ENCODE data around the gene C4BPB. TPM values are rescaled to one million over a fixed set of nuclear protein-coding genes. Genes with fewer than 3 reads are reported as not detected.
A peak's percentile ranks its signal among the peaks of the same experiment; 100 is the strongest.

Gene C4BPB
- total RNA-seq, 1 donor from 2014 or later, result 0.82 TPM

DNA sequence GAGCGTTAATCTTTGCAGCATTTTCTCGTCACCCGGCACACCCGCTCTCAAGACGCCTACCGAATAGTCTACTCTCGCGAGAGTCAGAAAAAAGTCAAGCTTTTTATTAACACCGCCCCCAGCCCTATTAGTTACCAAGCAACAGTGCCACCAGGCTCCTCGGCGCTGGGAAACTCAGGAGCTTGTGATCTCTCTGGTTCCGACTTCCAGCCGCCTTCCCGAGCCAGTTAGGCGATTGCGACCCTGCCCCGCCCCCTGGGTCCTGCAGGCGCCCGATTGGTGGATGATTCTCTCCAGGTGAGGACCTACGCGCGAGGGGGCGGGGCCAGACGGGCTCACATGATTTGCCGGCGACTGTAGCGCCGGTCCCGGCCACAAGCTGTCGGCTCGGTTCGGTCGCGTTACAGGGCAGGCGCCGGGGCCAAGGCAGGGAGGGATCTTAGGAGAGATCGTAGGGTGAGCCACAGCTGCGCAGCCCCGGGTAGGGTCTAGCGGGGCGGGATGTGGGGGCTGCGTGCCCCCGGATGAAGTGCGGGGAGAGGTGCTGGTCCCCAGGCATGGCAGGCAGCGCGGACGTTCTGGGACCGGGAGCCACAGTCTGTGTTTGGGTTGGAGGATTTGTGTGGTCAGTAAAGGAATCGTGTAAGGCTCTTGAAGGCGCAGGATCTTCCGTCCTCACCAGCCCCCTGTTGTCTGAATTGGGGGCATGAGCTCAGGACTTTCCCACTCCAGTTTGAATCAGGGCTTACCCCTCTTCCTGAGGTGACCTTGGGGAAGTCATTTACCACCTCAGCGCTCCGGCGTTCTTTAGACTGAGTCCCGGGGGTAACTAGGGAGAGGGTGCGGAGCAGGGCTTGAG, 35.5 kb upstream of the C4BPB start, which contains the start of gene PFKFB2:
Gene PFKFB2, plus strand, starts transcription at position 365 of the 859 bp plus-strand sequence. CDS start 1,443 bp downstream, outside the sequence.
- Mint-ChIP-seq H3K4me1 (peaks cover 36% of the 10 kb centered on the region), H3K9me3 (no peaks in the 10 kb centered on the region), H3K27me3 (peaks cover 7% of the 10 kb centered on the region), H3K27ac (peak within 1 kb of the TSS; percentile 83), H3K36me3 (ENCODE audit: low read depth) (peaks cover 12% of the 10 kb centered on the region), H3K4me3 (peak within 1 kb of the TSS; percentile 100)
- intact Hi-C loops (cut with micrococcal nuclease), result loop anchor here (5.0 kb wide), 3 partner anchors 131 to 699 kb away; partner anchors contain the start of genes CD46 and FCMR
- peak; percentile 98 for DNase-seq

GRCh38 chr1:207054491-207054890, 34.2 kb upstream of the C4BPB start:
- H3K27me3 Mint-ChIP-seq, result peaks cover 7% of the 10 kb centered on the region
- intact Hi-C loops (cut with micrococcal nuclease), result loop anchor here (5.0 kb wide), 3 partner anchors 132 to 698 kb away; partner anchors contain the start of genes CD46 and FCMR
- DNase-seq, result no peak
- H3K9me3 Mint-ChIP-seq, result no peaks in the 10 kb centered on the region
- H3K4me1 Mint-ChIP-seq, result peaks cover 30% of the 10 kb centered on the region
- H3K36me3 Mint-ChIP-seq (ENCODE audit: low read depth), result peaks cover 5% of the 10 kb centered on the region
- H3K4me3 Mint-ChIP-seq, result peak overlapping the region; percentile 5
- H3K27ac Mint-ChIP-seq, result no peak overlapping the region

GRCh38 chr1:207055386-207056001, 33.2 kb upstream of the C4BPB start:
- Mint-ChIP-seq H3K27me3 (peaks cover 7% of the 10 kb centered on the region), H3K36me3 (ENCODE audit: low read depth) (no peaks in the 10 kb centered on the region), H3K4me3 (no peak overlapping the region), H3K4me1 (peaks cover 26% of the 10 kb centered on the region), H3K27ac (no peak overlapping the region), H3K9me3 (no peaks in the 10 kb centered on the region)
- intact Hi-C loops (cut with micrococcal nuclease), result no loop called here
- DNase-seq, result no peak

DNA sequence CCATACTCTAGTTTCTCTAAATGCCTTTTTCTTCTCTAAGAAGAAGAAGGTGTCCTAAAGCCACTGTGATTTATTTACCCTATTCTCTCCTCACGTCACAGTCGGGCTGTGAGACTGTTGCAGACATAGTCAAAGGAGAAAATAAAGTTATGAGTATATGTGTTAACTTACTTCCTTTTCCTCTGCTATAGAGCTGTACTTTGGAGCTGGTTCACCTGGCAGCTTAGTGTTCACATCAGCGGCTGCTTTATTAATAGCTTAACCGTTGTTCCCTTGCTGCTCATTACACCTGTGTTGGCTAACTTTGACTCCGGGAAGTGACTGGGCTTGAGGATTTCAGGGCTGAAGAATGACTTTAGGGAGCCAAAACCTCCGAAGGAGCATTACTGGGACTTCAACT, 32.0 kb upstream of the C4BPB start:
- Mint-ChIP-seq H3K4me3 (no peak overlapping the region), H3K27ac (no peak overlapping the region), H3K36me3 (ENCODE audit: low read depth) (no peaks in the 10 kb centered on the region), H3K4me1 (peaks cover 21% of the 10 kb centered on the region), H3K27me3 (peaks cover 7% of the 10 kb centered on the region), H3K9me3 (no peaks in the 10 kb centered on the region)
- no peak for DNase-seq
- intact Hi-C loops (cut with micrococcal nuclease), result no loop called here

- H3K4me1 Mint-ChIP-seq, result peaks cover 10% of the 10 kb centered on the region
- H3K27ac Mint-ChIP-seq, result no peak overlapping the region
- no peak for DNase-seq
- intact Hi-C loops (cut with micrococcal nuclease), result no loop called here
- peaks cover 2% of the 10 kb centered on the region for H3K36me3 Mint-ChIP-seq (ENCODE audit: low read depth)
- no peaks in the 10 kb centered on the region for H3K9me3 Mint-ChIP-seq
- peaks cover 5% of the 10 kb centered on the region for H3K27me3 Mint-ChIP-seq
- H3K4me3 Mint-ChIP-seq, result no peak overlapping the region
These were observed 30.4 kb upstream of the C4BPB start for GRCh38 chr1:207058252-207058651.

DNA sequence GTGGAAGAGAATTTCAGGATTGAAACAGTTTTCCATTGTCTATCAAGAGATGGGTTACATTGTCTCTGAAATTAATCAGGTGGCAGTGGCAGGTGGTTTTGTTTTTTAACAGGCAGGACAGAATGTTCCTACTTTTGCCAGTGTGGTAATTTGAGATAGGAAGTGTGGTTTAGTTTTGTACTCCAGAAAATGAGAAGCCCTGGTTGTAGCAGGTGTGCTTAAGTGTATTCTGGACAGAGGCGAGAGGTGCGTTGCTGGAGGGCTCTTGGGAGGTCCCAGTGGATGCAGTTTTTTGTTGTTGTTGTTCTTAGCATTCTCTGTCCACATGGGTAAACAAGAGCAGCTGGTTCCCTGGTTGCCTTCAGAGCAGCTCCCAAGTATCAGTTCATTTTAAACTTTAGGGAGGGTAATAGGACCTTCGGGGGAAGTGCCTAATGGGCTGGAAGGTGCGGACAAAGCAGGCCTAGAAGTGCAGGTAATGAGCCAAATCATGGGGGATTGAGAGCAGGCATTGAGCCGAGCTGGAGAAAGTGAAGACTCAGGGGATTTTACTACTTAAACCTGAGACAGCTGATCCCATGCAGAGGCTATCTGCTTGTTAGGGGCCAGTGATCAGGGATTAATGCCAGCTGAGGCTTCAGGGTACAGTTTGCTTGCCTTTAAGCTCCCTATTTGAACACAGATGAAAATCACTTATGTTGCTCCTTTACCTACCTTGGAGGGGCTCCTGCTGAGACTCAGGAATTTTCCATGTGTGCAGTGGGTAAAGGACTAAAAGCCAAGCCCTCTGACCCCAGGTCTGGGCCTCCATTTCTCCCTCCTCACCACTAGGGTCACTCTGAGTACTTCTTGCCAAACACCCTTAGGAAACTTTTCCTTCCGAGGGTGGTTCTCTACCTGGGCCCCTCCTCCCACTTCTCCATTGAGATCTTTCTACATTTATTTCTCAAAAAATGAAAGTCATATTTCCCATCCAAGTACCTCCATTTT, 29.5 kb upstream of the C4BPB start:
- no peak overlapping the region for H3K4me3 Mint-ChIP-seq
- H3K27me3 Mint-ChIP-seq, result peaks cover 5% of the 10 kb centered on the region
- DNase-seq, result no peak
- H3K4me1 Mint-ChIP-seq, result peaks cover 5% of the 10 kb centered on the region
- H3K36me3 Mint-ChIP-seq (ENCODE audit: low read depth), result peaks cover 3% of the 10 kb centered on the region
- intact Hi-C loops (cut with micrococcal nuclease), result no loop called here
- H3K9me3 Mint-ChIP-seq, result no peaks in the 10 kb centered on the region
- no peak overlapping the region for H3K27ac Mint-ChIP-seq

DNA sequence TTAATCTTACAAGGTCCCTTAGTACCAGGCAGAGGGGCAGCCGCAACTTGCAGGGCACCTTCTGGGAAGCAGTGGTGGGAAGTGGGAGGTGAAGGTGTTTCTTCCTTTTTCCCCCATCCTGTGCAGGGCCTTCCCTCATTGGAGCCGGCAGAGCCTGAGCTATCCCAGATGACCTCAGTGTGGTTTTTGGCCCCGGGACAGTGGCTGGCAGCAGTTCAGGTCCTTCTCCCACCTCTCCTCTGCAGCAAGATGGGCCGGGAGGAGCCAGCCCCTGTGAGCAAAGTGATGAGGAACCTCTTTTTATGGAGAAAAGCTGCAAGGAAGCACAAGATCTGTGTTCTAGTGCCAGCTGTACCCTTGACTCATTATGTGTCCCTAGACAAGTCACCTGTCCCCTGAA, 28.8 kb upstream of the C4BPB start:
- Mint-ChIP-seq H3K27me3 (peaks cover 5% of the 10 kb centered on the region), H3K36me3 (ENCODE audit: low read depth) (peaks cover 3% of the 10 kb centered on the region), H3K27ac (no peak overlapping the region), H3K4me3 (no peak overlapping the region), H3K4me1 (peaks cover 1% of the 10 kb centered on the region), H3K9me3 (no peaks in the 10 kb centered on the region)
- intact Hi-C loops (cut with micrococcal nuclease), result no loop called here
- no peak for DNase-seq

DNA sequence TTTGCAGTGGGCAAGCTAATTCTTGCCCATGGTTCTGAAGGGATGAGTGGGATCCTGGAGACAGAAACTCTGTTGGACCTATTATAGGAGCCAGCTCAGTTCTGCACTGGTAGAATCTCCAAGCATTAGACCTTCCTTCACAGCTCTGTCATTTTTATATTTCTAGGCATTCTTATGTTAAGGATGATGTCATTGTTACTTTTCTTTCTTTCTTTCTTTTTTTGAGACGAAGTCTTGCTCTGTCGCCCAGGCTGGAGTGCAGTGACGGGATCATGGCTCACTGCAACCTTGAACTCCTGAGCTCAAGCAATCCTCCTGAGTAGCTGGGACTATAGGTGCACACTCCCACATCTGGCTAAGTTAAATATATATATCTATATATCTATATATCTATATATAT, 28.1 kb upstream of the C4BPB start:
- H3K36me3 Mint-ChIP-seq (ENCODE audit: low read depth), result peaks cover 3% of the 10 kb centered on the region
- H3K27ac Mint-ChIP-seq, result no peak overlapping the region
- H3K4me3 Mint-ChIP-seq, result no peak overlapping the region
- H3K4me1 Mint-ChIP-seq, result no peaks in the 10 kb centered on the region
- intact Hi-C loops (cut with micrococcal nuclease), result no loop called here
- peaks cover 5% of the 10 kb centered on the region for H3K27me3 Mint-ChIP-seq
- no peaks in the 10 kb centered on the region for H3K9me3 Mint-ChIP-seq
- no peak for DNase-seq

GRCh38 chr1:207062058-207062457, 26.6 kb upstream of the C4BPB start:
- H3K27me3 Mint-ChIP-seq, result no peaks in the 10 kb centered on the region
- no peaks in the 10 kb centered on the region for H3K9me3 Mint-ChIP-seq
- no peak overlapping the region for H3K4me3 Mint-ChIP-seq
- H3K4me1 Mint-ChIP-seq, result no peaks in the 10 kb centered on the region
- H3K36me3 Mint-ChIP-seq (ENCODE audit: low read depth), result peaks cover 3% of the 10 kb centered on the region
- intact Hi-C loops (cut with micrococcal nuclease), result no loop called here
- no peak for DNase-seq
- H3K27ac Mint-ChIP-seq, result no peak overlapping the region

DNA sequence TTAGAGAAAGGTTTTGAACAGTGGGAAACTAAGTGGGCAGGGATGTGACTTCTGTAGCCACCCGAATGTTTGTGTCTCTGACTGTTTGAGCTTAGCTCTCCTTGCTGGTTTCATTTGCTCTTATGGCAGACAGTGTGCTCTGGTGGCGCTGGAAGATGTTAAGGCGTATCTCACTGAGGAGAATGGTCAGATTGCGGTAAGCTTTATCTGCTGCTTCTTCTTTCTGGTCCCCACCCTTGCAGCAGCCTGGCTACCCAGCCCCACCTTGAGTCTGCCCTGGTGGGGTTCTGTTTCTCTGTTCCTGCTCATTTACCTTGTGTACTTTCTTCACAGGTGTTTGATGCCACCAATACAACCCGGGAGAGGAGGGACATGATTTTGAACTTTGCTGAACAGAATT, 25.6 kb upstream of the C4BPB start:
- H3K4me1 Mint-ChIP-seq, result no peaks in the 10 kb centered on the region
- H3K36me3 Mint-ChIP-seq (ENCODE audit: low read depth), result peaks cover 3% of the 10 kb centered on the region
- intact Hi-C loops (cut with micrococcal nuclease), result no loop called here
- H3K27me3 Mint-ChIP-seq, result no peaks in the 10 kb centered on the region
- H3K9me3 Mint-ChIP-seq, result no peaks in the 10 kb centered on the region
- H3K27ac Mint-ChIP-seq, result no peak overlapping the region
- no peak for DNase-seq
- no peak overlapping the region for H3K4me3 Mint-ChIP-seq

DNA sequence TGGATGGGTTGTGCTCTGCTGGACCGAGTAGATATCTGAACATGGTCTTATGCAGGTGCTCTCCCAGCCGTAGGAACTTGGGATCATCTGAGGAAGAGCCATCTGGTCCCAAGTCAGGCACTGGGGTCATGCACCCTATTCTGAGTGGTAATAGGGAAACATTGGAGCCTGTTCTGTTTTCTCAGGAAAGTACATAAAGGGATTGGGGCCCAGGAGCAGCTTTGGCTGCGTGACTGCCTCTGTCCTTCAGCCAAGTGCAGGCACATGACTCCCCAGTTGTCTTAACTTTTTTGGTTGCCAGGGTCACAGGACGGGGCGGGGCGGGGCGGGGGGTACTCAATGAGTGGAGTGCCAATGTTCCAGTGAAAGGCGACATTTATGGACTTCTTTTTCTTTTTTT, 24.1 kb upstream of the C4BPB start:
- Mint-ChIP-seq H3K27me3 (no peaks in the 10 kb centered on the region), H3K36me3 (ENCODE audit: low read depth) (peaks cover 8% of the 10 kb centered on the region), H3K4me1 (peaks cover 5% of the 10 kb centered on the region), H3K9me3 (no peaks in the 10 kb centered on the region), H3K27ac (no peak overlapping the region), H3K4me3 (no peak overlapping the region)
- intact Hi-C loops (cut with micrococcal nuclease), result no loop called here
- DNase-seq, result no peak

- no peaks in the 10 kb centered on the region for H3K27me3 Mint-ChIP-seq
- DNase-seq, result no peak
These were observed 21.5 kb upstream of the C4BPB start for GRCh38 chr1:207067185-207067584.

GRCh38 chr1:207067665-207068064, 21.0 kb upstream of the C4BPB start:
- intact Hi-C loops (cut with micrococcal nuclease), result no loop called here
- H3K27me3 Mint-ChIP-seq, result no peaks in the 10 kb centered on the region
- H3K36me3 Mint-ChIP-seq (ENCODE audit: low read depth), result peaks cover 6% of the 10 kb centered on the region
- no peak for DNase-seq
- no peak overlapping the region for H3K27ac Mint-ChIP-seq
- peaks cover 24% of the 10 kb centered on the region for H3K4me1 Mint-ChIP-seq
- H3K9me3 Mint-ChIP-seq, result peaks cover 4% of the 10 kb centered on the region
- H3K4me3 Mint-ChIP-seq, result no peak overlapping the region

More at GRCh38 chr1:207067185-207067584, 21.5 kb upstream of the C4BPB start:
- Mint-ChIP-seq H3K36me3 (ENCODE audit: low read depth) (peaks cover 8% of the 10 kb centered on the region), H3K4me1 (peaks cover 24% of the 10 kb centered on the region), H3K4me3 (no peak overlapping the region), H3K9me3 (peaks cover 4% of the 10 kb centered on the region), H3K27ac (no peak overlapping the region)
- intact Hi-C loops (cut with micrococcal nuclease), result no loop called here
